GM13977 (cell line): ENCODE data around the gene SLC6A20.

ENCODE experiments used
- DNase-seq: peaks from one replicate; pipeline ENCODE4 v3.0.0; 2012; ENCODE audit warnings: low spot score
- in situ Hi-C: fragments of 300-500 bp; cut with MboI; formaldehyde crosslinking; loops from one replicate; pipeline ENCODE4 v1.12.0; 2022; ENCODE audit warnings: low sequenced_read_pairs, low pct_unique_long_range_greater_than_20kb, mixed read lengths, inconsistent platforms; ENCODE audit not compliant: unreplicated experiment
- TF ChIP-seq, protein P1 (sequence below): IDR thresholded peaks from 2 replicates; pipeline ENCODE4 v1.5.1; 2012; ENCODE audit warnings: mild to moderate bottlenecking, control low read depth; ENCODE audit not compliant: insufficient read depth; ENCODE audit errors: extremely low read depth, missing control alignments

Gene SLC6A20

DNA sequence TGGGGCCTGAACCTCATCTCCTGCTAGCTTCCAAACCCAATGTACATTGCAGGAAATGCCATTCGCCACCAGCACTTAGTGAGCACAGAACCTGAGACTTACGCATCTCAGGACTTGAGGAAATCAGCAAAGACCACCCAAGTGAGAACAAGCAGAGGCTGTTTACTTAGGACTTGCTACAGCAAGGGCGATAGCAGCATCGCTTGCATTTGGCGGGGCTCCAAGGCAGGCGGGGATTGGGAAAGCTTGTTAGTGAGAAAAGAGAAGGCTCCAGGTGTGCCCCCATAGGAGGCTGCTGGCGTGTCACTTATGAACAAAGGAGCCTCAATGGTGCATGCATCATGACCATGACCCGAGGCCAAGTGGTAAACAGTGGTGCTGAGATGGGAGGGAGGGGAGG, 19.7 kb downstream of the SLC6A20 start:
- TF ChIP-seq, protein P1, sequence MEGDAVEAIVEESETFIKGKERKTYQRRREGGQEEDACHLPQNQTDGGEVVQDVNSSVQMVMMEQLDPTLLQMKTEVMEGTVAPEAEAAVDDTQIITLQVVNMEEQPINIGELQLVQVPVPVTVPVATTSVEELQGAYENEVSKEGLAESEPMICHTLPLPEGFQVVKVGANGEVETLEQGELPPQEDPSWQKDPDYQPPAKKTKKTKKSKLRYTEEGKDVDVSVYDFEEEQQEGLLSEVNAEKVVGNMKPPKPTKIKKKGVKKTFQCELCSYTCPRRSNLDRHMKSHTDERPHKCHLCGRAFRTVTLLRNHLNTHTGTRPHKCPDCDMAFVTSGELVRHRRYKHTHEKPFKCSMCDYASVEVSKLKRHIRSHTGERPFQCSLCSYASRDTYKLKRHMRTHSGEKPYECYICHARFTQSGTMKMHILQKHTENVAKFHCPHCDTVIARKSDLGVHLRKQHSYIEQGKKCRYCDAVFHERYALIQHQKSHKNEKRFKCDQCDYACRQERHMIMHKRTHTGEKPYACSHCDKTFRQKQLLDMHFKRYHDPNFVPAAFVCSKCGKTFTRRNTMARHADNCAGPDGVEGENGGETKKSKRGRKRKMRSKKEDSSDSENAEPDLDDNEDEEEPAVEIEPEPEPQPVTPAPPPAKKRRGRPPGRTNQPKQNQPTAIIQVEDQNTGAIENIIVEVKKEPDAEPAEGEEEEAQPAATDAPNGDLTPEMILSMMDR, result no peak
- no peak for DNase-seq
- in situ Hi-C loops, result no loop called here

DNA sequence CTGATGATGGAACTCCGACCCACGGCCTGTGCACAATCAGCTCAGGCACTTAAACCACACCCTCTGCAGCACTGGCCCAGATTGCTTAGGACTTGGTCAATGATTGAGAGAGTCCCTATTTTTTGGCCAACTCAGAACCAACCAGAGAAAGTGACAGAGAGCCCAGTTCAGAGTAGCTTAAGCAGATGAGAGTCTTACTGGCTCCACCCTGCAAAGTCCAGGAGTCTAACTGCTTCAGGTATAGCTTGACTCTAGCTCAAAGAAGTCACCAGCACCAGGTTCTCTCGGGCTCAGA, 20.1 kb downstream of the SLC6A20 start:
- in situ Hi-C loops, result no loop called here
- no peak for DNase-seq
- TF ChIP-seq, protein P1, result no peak

DNA sequence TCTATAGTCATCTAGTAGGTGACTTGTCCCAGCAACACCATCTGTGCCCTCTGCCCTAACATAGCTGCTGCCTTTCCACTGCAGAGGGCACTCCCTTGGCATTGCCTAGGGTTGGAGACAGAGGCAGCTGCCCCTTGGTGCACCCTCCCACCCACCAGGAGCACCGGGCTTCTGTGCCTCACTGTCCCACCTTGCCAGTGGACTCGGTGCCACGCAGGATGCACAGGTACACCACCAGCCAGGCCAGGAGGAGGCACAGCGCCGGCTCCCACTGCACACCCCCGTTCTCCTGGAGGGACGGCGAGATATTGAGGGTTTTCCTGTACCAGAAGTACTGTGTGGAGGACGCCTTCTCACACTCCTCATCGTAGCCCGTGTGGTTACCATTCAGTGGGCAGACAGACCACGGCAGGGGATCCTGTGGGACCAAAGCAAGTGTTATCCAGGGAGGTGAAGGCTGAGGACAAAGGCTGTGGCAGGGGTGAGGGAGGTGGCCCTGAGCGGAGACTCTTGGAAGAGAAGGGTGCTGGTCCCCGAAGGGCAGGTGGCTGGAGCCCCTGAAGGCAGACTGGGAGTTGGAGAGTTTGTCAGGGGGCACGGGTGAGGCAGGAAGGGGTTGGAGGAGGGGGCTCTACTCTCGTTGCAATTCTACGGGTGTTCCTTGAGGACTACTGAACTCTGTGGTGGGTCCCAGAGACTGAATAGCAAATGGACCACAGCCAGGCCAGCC, 20.6 kb downstream of the SLC6A20 start:
- in situ Hi-C loops, result no loop called here
- TF ChIP-seq, protein P1, result no peak
- no peak for DNase-seq

DNA sequence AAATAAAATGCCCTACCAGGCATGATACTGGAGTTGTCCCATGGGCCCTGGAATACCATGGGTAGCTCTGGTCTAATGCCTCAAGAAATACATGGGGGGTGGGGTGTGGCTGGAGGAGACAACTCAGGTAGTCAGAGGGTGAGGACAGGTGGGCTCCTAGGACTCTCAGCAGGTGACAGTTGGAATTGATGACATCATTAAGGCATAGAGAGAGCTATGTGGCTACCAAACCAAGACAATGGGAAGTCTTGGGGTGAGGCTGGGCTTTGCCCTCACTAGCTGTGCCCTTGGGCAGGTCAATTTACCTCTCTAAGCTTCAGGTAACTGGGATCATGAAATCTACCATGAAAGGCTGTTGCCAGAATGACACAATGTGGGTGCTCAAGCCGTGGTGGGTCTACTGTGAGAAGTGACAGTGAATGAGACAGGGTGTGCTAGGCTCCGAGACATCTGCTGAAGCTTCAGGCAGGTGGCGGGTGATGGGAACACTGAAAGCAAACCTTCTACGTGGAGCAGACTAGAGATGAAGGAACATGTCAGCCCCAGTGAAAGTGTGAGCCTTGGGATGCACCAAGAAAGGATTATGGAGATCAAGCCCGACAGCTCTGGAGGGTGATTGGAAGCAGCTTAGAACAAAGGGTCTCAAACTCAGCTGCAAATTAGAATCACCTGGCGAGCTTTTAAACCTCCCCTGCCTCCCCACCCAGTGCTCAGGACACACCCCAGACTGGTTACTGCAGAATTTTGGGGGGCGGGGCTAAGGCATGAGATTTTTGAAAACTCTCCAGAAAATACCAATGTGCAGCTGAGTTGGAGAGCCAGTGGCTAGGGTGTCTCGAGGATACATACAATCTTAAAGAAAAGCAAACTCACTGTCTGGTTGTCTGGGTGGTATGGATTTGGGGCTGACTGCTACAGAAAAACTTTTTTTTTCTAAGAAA, 21.5 kb downstream of the SLC6A20 start:
- DNase-seq, result no peak
- TF ChIP-seq, protein P1, result no peak
- in situ Hi-C loops, result loop anchor here (25.0 kb wide), 1 partner anchor 612 kb away; no protein-coding TSS in a partner anchor

DNA sequence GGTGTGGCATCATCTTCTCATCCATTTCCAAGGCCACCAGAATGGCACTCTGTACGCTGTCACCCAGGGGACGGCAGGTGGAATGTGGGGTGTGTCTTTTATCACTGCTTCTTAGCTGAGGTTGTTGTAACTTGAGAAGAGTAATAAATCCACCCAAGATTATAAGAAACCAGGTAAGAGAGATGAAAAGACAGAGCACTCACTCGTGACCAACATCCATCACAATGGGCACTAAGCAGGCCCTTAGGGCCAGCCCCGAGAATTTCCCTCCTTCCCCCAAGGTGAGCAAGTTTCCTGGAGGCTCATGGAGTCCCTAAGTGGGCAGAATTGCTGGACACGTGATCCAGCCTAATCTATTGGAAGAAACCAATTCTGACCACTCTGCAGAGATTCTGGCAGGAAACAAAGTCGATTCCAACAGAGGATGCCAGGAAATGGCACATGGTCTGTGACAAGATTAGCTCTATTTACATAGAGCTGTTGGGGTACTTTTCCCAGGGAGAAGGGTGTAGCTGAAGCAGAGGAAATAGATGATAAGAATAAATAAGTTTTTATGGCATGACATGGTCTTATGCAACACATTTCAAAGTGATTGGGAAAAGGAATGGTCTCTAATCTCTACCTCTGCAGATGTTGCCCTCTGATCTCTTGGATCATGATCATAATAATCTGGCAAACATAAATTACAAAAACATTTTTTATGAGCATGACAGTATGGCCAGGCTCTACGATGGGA, 22.5 kb downstream of the SLC6A20 start:
- in situ Hi-C loops, result loop anchor here (25.0 kb wide), 1 partner anchor 613 kb away; no protein-coding TSS in a partner anchor
- TF ChIP-seq, protein P1, result no peak
- DNase-seq, result no peak

DNA sequence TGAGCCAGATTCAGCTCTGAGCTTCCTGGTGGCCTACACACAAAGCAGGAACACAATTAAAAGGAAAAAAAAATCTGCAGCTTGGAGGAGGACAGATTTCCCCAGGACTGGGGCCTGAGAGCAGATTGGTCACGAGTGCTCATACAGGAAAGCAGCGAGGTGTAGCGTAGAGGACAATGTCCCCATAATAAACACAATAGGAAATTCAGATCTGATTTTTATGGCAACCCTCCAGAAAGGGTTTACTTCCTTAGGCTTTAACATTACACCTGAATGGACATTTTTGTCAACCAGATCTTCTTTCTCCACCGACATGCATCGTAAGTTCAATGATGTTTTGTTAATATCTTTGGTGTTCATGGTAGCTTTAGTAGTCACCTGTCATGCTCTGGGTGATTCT, 23.3 kb downstream of the SLC6A20 start:
- TF ChIP-seq, protein P1, result no peak
- in situ Hi-C loops, result loop anchor here (25.0 kb wide), 1 partner anchor 614 kb away; no protein-coding TSS in a partner anchor
- DNase-seq, result no peak
